GM21381 (cell line): ENCODE measurements around the gene PKP3.

Experiments
- ATAC-seq: cut with Tn5 transposase; IDR thresholded peaks from one replicate; pipeline ENCODE4 v1.9.1; 2021; ENCODE audit warnings: mild to moderate bottlenecking, moderate library complexity; ENCODE audit not compliant: unreplicated experiment

PKP3 gene

GRCh38 chr11:441418-442274 lies 47.6 kb downstream of the PKP3 start, which contains the start of gene ANO9:
TSS of gene ANO9 (minus strand) at chr11:442011. CDS start at chr11:441926, 85 bp downstream.
- ATAC-seq, result peak; percentile 67

GRCh38 chr11:442611-443081 lies 48.6 kb downstream of the PKP3 start:
- no peak for ATAC-seq

GRCh38 chr11:443542-444199 lies 49.7 kb downstream of the PKP3 start:
- no peak for ATAC-seq

GRCh38 chr11:444396-445144 lies 50.6 kb downstream of the PKP3 start:
- ATAC-seq, result no peak

GRCh38 chr11:445765-446588 lies 52.0 kb downstream of the PKP3 start:
- no peak for ATAC-seq

- ATAC-seq, result no peak
Measured at GRCh38 chr11:446891-447290, 52.9 kb downstream of the PKP3 start.

- ATAC-seq, result peak; percentile 43
Measured at GRCh38 chr11:447923-448731, 54.1 kb downstream of the PKP3 start.

- ATAC-seq, result peak; percentile 75
Measured at GRCh38 chr11:449889-450808, 56.1 kb downstream of the PKP3 start, which contains the start of gene PTDSS2. TSS of gene PTDSS2 (plus strand) at chr11:450279. CDS start at chr11:450456, 177 bp downstream.

GRCh38 chr11:450809-451451 lies 56.9 kb downstream of the PKP3 start:
- ATAC-seq, result peak; percentile 1

- no peak for ATAC-seq
Measured at GRCh38 chr11:451738-452137, 57.7 kb downstream of the PKP3 start.

GRCh38 chr11:452203-452744 lies 58.3 kb downstream of the PKP3 start:
- ATAC-seq, result no peak

- ATAC-seq, result no peak
Measured at GRCh38 chr11:452916-453527, 59.0 kb downstream of the PKP3 start.

GRCh38 chr11:453564-453963 lies 59.6 kb downstream of the PKP3 start:
- ATAC-seq, result no peak

- no peak for ATAC-seq
Measured at GRCh38 chr11:454043-454442, 60.0 kb downstream of the PKP3 start.
